Measurements from ENCODE around the gene TOGARAM1. TPM values are rescaled to one million over a fixed set of nuclear protein-coding genes. Genes with fewer than 3 reads are reported as not detected.
A peak's percentile ranks its signal among the peaks of the same experiment; 100 is the strongest.

Gene TOGARAM1
- total RNA-seq, 1 experiment from 2014 or later: 12.9 TPM

DNA sequence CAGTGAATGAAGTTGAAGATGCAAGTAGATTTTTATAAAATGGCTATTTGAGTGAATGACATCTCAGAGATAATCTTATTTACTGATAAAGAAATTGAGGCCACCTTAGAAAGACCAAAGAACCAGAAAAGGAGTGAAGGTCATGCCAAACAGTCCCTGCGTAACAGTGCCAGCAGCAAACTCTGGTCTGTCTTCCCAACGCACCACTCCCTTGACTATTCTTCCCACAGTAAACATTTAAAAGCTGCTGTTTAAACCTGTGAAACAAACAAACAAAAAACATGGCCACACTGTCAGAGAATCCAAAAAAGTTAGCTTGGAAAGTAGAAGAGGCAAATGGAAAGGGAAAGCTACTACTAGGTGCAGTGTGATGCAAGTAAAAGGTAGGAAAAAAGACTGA lies 120.4 kb downstream of the TOGARAM1 start:
- Histone ChIP-seq H3K9me3 (ENCODE audit: insufficient read depth, low read depth) (no peaks in the 10 kb centered on the region), H3K4me3 (no peak overlapping the region), H3K27ac (no peak overlapping the region), H3K9me2 (ENCODE audit: insufficient read depth) (no peaks in the 10 kb centered on the region), H3K36me3 (ENCODE audit: low read depth) (no peaks in the 10 kb centered on the region), H3K4me2 (no peak overlapping the region), H3K4me1 (replicated peaks; ENCODE audit: insufficient read depth) (peaks cover 26% of the 10 kb centered on the region), H2AFZ (no peak overlapping the region), H3F3A (ENCODE audit: insufficient read depth, low read depth) (peaks cover 5% of the 10 kb centered on the region; the same call in 1 of the 2 replicates), H4K20me1 (ENCODE audit: insufficient read depth) (peaks cover 22% of the 10 kb centered on the region), H3K27me3 (ENCODE audit: insufficient read depth, low read depth) (no peaks in the 10 kb centered on the region), H3K79me2 (ENCODE audit: low read depth) (peaks cover 34% of the 10 kb centered on the region)
- intact Hi-C loops (cut with micrococcal nuclease; ENCODE audit: unreplicated experiment): no loop called here
- POLR2A ChIA-PET (ENCODE audit: unreplicated experiment): no interaction called here
- no TSS peak for BruUV-seq (replicated peaks)
- TF ChIP-seq, protein P1, sequence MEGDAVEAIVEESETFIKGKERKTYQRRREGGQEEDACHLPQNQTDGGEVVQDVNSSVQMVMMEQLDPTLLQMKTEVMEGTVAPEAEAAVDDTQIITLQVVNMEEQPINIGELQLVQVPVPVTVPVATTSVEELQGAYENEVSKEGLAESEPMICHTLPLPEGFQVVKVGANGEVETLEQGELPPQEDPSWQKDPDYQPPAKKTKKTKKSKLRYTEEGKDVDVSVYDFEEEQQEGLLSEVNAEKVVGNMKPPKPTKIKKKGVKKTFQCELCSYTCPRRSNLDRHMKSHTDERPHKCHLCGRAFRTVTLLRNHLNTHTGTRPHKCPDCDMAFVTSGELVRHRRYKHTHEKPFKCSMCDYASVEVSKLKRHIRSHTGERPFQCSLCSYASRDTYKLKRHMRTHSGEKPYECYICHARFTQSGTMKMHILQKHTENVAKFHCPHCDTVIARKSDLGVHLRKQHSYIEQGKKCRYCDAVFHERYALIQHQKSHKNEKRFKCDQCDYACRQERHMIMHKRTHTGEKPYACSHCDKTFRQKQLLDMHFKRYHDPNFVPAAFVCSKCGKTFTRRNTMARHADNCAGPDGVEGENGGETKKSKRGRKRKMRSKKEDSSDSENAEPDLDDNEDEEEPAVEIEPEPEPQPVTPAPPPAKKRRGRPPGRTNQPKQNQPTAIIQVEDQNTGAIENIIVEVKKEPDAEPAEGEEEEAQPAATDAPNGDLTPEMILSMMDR (conservative IDR thresholded peaks at IDR 0.05): no peak
- TF ChIP-seq EZH2 (IDR thresholded peaks at IDR 0.05; ENCODE audit: low read depth): no peak
- CTCF ChIA-PET: no interaction called here
- DNase-seq: no peak

DNA sequence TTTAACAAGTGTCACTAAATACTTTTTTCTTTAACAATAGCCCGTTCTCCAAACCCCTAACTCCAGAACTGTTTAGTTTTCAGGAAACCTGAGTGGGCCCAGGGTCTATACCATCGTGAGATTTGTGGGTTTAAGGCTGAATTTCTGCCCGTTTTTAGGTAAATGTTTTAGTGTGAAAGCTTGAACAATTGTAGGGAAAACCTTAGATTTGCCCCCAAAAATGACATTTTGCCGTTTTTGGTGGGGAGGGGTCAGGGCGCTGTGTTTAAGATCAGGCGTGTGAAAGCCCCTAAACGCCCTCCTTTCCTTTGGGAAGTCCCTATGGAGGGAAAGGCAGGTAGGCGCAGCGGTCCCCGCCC lies 121.6 kb downstream of the TOGARAM1 start:
- peak overlapping the region; percentile 99 for H2AFZ ChIP-seq
- peaks cover 31% of the 10 kb centered on the region for H4K20me1 ChIP-seq (ENCODE audit: insufficient read depth)
- no peaks in the 10 kb centered on the region for H3K9me2 ChIP-seq (ENCODE audit: insufficient read depth)
- H3K27ac ChIP-seq: no peak overlapping the region
- no peak for TF ChIP-seq EZH2 (IDR thresholded peaks at IDR 0.05; ENCODE audit: low read depth)
- TF ChIP-seq, protein P1 (conservative IDR thresholded peaks at IDR 0.05): no peak
- ChIA-PET POLR2A (ENCODE audit: unreplicated experiment) (interaction anchor here (0.6 kb wide), 1 partner anchor 122 kb away, joined by 3 read pairs; no protein-coding TSS in a partner anchor), CTCF (no interaction called here)
- no peaks in the 10 kb centered on the region for H3K36me3 ChIP-seq (ENCODE audit: low read depth)
- H3K27me3 ChIP-seq (ENCODE audit: insufficient read depth, low read depth): no peaks in the 10 kb centered on the region
- H3K4me2 ChIP-seq: peak overlapping the region; percentile 94
- peaks cover 46% of the 10 kb centered on the region for H3K79me2 ChIP-seq (ENCODE audit: low read depth)
- BruUV-seq (replicated peaks): no TSS peak
- peaks cover 30% of the 10 kb centered on the region for H3K4me1 ChIP-seq (replicated peaks; ENCODE audit: insufficient read depth)
- H3F3A ChIP-seq (ENCODE audit: insufficient read depth, low read depth): peaks cover 5% of the 10 kb centered on the region; the same call in 1 of the 2 replicates
- intact Hi-C loops (cut with micrococcal nuclease; ENCODE audit: unreplicated experiment): no loop called here
- H3K4me3 ChIP-seq: peak overlapping the region; percentile 80; the same call in 1 of the 2 replicates
- no peak for DNase-seq
- no peaks in the 10 kb centered on the region for H3K9me3 ChIP-seq (ENCODE audit: insufficient read depth, low read depth)

DNA sequence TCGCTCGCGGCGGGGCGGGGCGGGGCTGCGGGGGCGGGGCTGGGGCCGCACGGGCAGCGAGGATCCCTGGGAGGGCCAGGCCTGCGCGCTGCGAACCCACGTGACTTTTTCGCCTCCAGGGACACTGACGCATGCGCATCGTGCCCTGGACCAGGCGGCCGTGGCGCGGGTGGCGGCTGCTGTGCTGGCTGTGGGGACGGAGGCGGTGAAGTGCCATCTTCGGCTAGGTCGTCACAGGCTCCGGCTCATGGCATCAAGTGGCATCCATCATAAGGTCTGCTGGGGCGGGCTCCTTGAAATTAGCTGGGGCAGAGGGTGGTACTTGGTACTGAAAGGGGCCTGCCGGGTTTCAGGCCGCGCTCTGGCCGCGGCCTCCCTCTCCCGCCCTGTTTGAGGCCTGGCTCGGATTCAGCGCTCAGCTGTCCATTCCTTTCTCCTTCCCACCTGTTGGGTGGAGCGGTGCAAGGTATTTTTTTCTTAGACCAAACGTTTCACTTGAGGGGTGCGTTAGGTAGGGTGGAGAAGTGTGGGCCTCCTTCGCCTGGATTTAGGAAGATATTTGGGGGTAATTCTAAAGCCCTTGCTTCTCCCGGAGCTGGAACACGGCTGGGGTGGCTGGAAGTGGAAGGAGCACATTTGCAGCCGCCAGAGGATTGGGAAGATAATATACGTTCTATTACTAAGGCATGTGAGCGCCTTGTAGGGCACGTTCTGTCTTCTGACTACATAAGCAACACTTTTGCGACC lies 122.2 kb downstream of the TOGARAM1 start, which contains the start of gene PRPF39:
PRPF39 (plus strand) TSS at position 141 of the 747 bp plus-strand sequence. CDS start 11,124 bp downstream, outside the sequence.
- peaks cover 52% of the 10 kb centered on the region for H3K79me2 ChIP-seq (ENCODE audit: low read depth)

More for the DNA sequence above, 122.2 kb downstream of the TOGARAM1 start, which contains the start of gene PRPF39:
- intact Hi-C loops (cut with micrococcal nuclease; ENCODE audit: unreplicated experiment): loop anchor here (1.0 kb wide), 1 partner anchor 123 kb away; the partner anchor contains the start of gene KLHL28
- POLR2A ChIA-PET (ENCODE audit: unreplicated experiment): interaction anchor here (0.6 to 0.7 kb wide), 4 partner anchors 24 to 123 kb away, joined by 3 read pairs; no protein-coding TSS in a partner anchor
- H3K27ac ChIP-seq: peak within 1 kb of the TSS; percentile 60
- peak within 1 kb of the TSS; percentile 94 for H3K4me2 ChIP-seq
- TF ChIP-seq, protein P1 (conservative IDR thresholded peaks at IDR 0.05): no peak
- no peak for TF ChIP-seq EZH2 (IDR thresholded peaks at IDR 0.05; ENCODE audit: low read depth)
- H3K27me3 ChIP-seq (ENCODE audit: insufficient read depth, low read depth): no peaks in the 10 kb centered on the region
- H3K4me1 ChIP-seq (replicated peaks; ENCODE audit: insufficient read depth): peaks cover 30% of the 10 kb centered on the region
- BruUV-seq (replicated peaks): TSS peak; percentile 67
- peak within 1 kb of the TSS; percentile 80 for H3K4me3 ChIP-seq
- CTCF ChIA-PET: no interaction called here
- peak; percentile 81 to 96 for DNase-seq
- H3F3A ChIP-seq (ENCODE audit: insufficient read depth, low read depth): 0 out of 2 replicates have a peak, but pooled peaks cover 5% of the 10 kb centered on the region
- no peaks in the 10 kb centered on the region for H3K36me3 ChIP-seq (ENCODE audit: low read depth)
- no peaks in the 10 kb centered on the region for H3K9me3 ChIP-seq (ENCODE audit: insufficient read depth, low read depth)
- H3K9me2 ChIP-seq (ENCODE audit: insufficient read depth): no peaks in the 10 kb centered on the region
- peak within 1 kb of the TSS; percentile 99 for H2AFZ ChIP-seq
- H4K20me1 ChIP-seq (ENCODE audit: insufficient read depth): peaks cover 34% of the 10 kb centered on the region

Measured in PC-9 (cell line).